Mesenchymal stem cell (in vitro differentiated cells and primary cell): Measurements from ENCODE around the gene DRAP1.

ENCODE experiments used
- DNase-seq: peaks from one replicate; pipeline ENCODE4 v3.0.0-alpha.2; 2013
- H2AFZ ChIP-seq: one replicate; pipeline ENCODE4 v1.6.1; 2013; ENCODE audit warnings: low read depth, mild to moderate bottlenecking, control low read depth, inconsistent platforms, low read length, moderate library complexity
- H2AK5ac ChIP-seq: 2 replicates; pipeline ENCODE4 v1.6.1; 2013; ENCODE audit warnings: low read length, moderate library complexity, mild to moderate bottlenecking, inconsistent platforms; ENCODE audit not compliant: severe bottlenecking
- H2BK120ac ChIP-seq: one replicate; pipeline ENCODE4 v1.6.1; 2013; ENCODE audit warnings: low read depth, mild to moderate bottlenecking, inconsistent platforms, low read length, moderate library complexity
- H2BK12ac ChIP-seq, 2 experiments: one replicate each; pipeline ENCODE4 v1.6.1; 2013; ENCODE audit warnings: inconsistent platforms in 2 of 2, low read length in 2 of 2, mild to moderate bottlenecking in 2 of 2, moderate library complexity in 2 of 2, control low read depth in 1 of 2
- H2BK15ac ChIP-seq: one replicate; pipeline ENCODE4 v1.6.1; 2013; ENCODE audit warnings: mild to moderate bottlenecking, low read depth, inconsistent platforms; ENCODE audit not compliant: poor library complexity, severe bottlenecking
- H2BK5ac ChIP-seq: 2 replicates; pipeline ENCODE4 v1.6.1; 2013; ENCODE audit warnings: low read depth, mild to moderate bottlenecking, low read length, control low read depth, inconsistent platforms; ENCODE audit not compliant: poor library complexity, severe bottlenecking
- H3K14ac ChIP-seq, 2 experiments: one replicate each; pipeline ENCODE4 v1.6.1; 2013; ENCODE audit warnings: inconsistent platforms in 2 of 2, low read length in 2 of 2, control low read depth in 1 of 2, mild to moderate bottlenecking in 1 of 2, moderate library complexity in 1 of 2
- H3K18ac ChIP-seq, 2 experiments: one replicate each; pipeline ENCODE4 v1.6.1; 2013; ENCODE audit warnings: inconsistent platforms in 2 of 2, low read length in 2 of 2, control low read depth in 1 of 2, low read depth in 1 of 2, mild to moderate bottlenecking in 1 of 2
- H3K23ac ChIP-seq, 2 experiments: one replicate each; pipeline ENCODE4 v1.6.1; 2013; ENCODE audit warnings: inconsistent platforms in 2 of 2, low read length in 2 of 2, mild to moderate bottlenecking in 2 of 2, moderate library complexity in 2 of 2, control low read depth in 1 of 2
- H3K27ac ChIP-seq: 2 replicates; pipeline ENCODE4 v1.5.1; 2013; ENCODE audit warnings: mild to moderate bottlenecking, moderate library complexity, low read length, control low read depth, inconsistent platforms; ENCODE audit not compliant: poor library complexity, severe bottlenecking
- H3K27me3 ChIP-seq, 2 experiments: 2 replicates each; pipeline versions ENCODE4 v1.6.1 to v1.7.0; 2013; ENCODE audit warnings: low read length in 2 of 2, mild to moderate bottlenecking in 2 of 2, moderate library complexity in 2 of 2, control low read depth in 1 of 2, inconsistent platforms in 1 of 2; ENCODE audit not compliant: control insufficient read depth in 1 of 2, insufficient read depth in 1 of 2
- H3K36me3 ChIP-seq, 2 experiments: 2 replicates each; pipeline versions ENCODE4 v1.6.1 to v1.7.0; 2013; ENCODE audit warnings: low read length in 2 of 2, control low read depth in 1 of 2, inconsistent platforms in 1 of 2, low read depth in 1 of 2, mild to moderate bottlenecking in 1 of 2; ENCODE audit not compliant: insufficient read depth in 2 of 2, control insufficient read depth in 1 of 2
- H3K4ac ChIP-seq, 2 experiments: one replicate each; pipeline ENCODE4 v1.6.1; 2013; ENCODE audit warnings: inconsistent platforms in 2 of 2, low read length in 2 of 2, mild to moderate bottlenecking in 2 of 2, moderate library complexity in 2 of 2, control low read depth in 1 of 2, low read depth in 1 of 2
- H3K4me1 ChIP-seq: 2 replicates; pipeline ENCODE4 v1.6.1; 2013; ENCODE audit warnings: low read depth, low read length, control low read depth; ENCODE audit not compliant: control insufficient read depth, insufficient read depth
- H3K4me2 ChIP-seq: 2 replicates; pipeline ENCODE4 v1.6.1; 2013; ENCODE audit warnings: low read length, mild to moderate bottlenecking, inconsistent platforms; ENCODE audit not compliant: poor library complexity, severe bottlenecking
- H3K4me3 ChIP-seq, 2 experiments: 2 replicates each; pipeline versions ENCODE4 v1.5.1 to v1.7.0; 2013; ENCODE audit warnings: low read length in 2 of 2, mild to moderate bottlenecking in 2 of 2, control low read depth in 1 of 2, low read depth in 1 of 2; ENCODE audit not compliant: insufficient read depth in 1 of 2
- H3K79me1 ChIP-seq: replicated peaks from 2 replicates; pipeline ENCODE4 v1.6.1; 2013; ENCODE audit warnings: mild to moderate bottlenecking, control low read depth, low read length, inconsistent platforms; ENCODE audit not compliant: poor library complexity, severe bottlenecking
- H3K9ac ChIP-seq: 2 replicates; pipeline ENCODE4 v1.7.0; 2013; ENCODE audit warnings: mild to moderate bottlenecking, low read length, moderate library complexity
- H3K9me3 ChIP-seq: 2 replicates; pipeline ENCODE4 v1.7.0; 2013; ENCODE audit warnings: mild to moderate bottlenecking, low read length; ENCODE audit not compliant: control insufficient read depth
- H4K8ac ChIP-seq: one replicate; pipeline ENCODE4 v1.6.1; 2013; ENCODE audit warnings: inconsistent platforms, mild to moderate bottlenecking, low read length, moderate library complexity
- H4K91ac ChIP-seq: one replicate; pipeline ENCODE4 v1.6.1; 2013; ENCODE audit warnings: mild to moderate bottlenecking, low read length, inconsistent platforms
- WGBS: methylation state at CpG from one replicate; pipeline ENCODE4 v1.1.7; 2013; ENCODE audit warnings: mixed read lengths; 5-methylcytosine and 5-hydroxymethylcytosine counted together

Gene DRAP1

DNA sequence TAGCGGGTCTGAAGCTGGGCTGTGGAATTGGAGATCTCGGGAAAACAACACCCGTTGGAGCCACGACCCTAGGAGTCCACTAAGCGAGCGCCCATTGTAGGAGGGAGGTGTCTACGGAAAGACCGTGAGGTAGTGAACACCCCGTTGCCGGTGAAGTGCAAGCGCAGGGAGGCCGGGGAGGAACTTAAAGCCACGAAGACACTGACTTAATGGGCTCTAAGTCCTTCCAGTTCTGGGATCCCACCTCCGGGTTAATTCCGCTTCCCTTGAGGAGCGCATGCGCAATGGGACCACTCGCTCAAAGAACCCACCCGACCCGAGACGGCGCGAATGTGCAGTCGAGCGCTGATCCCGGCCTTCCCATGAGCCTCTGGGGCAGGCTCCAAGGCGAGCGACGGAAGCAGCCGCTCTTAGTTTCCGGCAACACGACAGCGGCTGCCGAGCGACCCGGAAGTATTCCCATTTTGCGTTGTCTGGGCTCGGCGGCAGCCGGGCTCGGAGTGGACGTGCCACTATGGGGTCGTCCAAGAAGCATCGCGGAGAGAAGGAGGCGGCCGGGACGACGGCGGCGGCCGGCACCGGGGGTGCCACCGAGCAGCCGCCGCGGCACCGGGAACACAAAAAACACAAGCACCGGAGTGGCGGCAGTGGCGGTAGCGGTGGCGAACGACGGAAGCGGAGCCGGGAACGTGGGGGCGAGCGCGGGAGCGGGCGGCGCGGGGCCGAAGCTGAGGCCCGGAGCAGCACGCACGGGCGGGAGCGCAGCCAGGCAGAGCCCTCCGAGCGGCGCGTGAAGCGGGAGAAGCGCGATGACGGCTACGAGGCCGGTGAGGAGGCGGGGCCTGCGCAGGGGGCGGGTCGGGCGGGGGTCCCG, 42.3 kb downstream of the DRAP1 start, which contains the start of gene SART1:
TSS of gene SART1 (plus strand) at position 468 of the 874 bp plus-strand sequence. CDS start at position 515, 47 bp downstream.
- no peaks in the 10 kb centered on the region for H3K9me3 ChIP-seq
- H3K79me1 ChIP-seq, result peaks cover 21% of the 10 kb centered on the region
- H3K36me3 ChIP-seq, result peaks cover 29% of the 10 kb centered on the region in 2 experiments
- peak within 1 kb of the TSS; percentile 73 to 89 for H3K4ac ChIP-seq
- peak within 1 kb of the TSS; percentile 75 for H2BK5ac ChIP-seq
- peak within 1 kb of the TSS; percentile 94 to 96 for H3K18ac ChIP-seq
- peak within 1 kb of the TSS; percentile 87 for H4K8ac ChIP-seq
- peak within 1 kb of the TSS; percentile 45 for H2BK120ac ChIP-seq
- peak within 1 kb of the TSS; percentile 94 for H4K91ac ChIP-seq
- no peaks in the 10 kb centered on the region for H3K27me3 ChIP-seq
- H3K4me2 ChIP-seq, result peak within 1 kb of the TSS; percentile 86
- no peak within 1 kb of the TSS for H2AK5ac ChIP-seq
- peak within 1 kb of the TSS in 1 of 2 experiments; percentile 43 for H2BK12ac ChIP-seq
- H3K4me3 ChIP-seq, result peak within 1 kb of the TSS; percentile 92 to 99
- 1% methylated on average over 89 of the region's 97 CpGs for WGBS
- H3K23ac ChIP-seq, result peak within 1 kb of the TSS; percentile 7 to 51
- peak within 1 kb of the TSS; percentile 83 for H3K27ac ChIP-seq
- peak; percentile 98 for DNase-seq
- peak within 1 kb of the TSS; percentile 62 for H2BK15ac ChIP-seq
- peaks cover 13% of the 10 kb centered on the region for H3K4me1 ChIP-seq
- peak within 1 kb of the TSS; percentile 96 for H3K9ac ChIP-seq
- H2AFZ ChIP-seq, result peak within 1 kb of the TSS; percentile 89
- H3K14ac ChIP-seq, result peak within 1 kb of the TSS in 1 of 2 experiments; percentile 92

DNA sequence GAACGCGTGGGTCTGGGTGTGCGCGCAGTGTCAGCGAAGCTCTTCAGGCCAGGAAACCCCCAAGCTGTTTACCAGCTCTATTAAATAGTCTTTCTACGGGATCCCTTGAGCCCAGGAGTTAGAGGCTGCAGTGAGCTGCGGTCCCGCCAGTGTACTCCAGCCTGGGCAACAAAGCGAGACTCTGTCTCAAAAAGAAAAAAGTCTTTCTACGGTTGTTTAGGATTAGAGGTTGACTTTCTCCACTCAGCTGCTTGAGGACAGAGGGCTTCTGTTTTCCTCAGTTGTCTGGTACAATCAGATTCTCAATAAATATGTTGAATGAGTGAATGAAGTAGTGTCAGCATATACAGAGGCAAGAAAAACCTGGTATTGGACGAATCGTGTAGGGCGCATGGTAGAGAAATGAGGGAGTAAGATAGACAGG, 42.9 kb downstream of the DRAP1 start:
- peaks cover 26% of the 10 kb centered on the region for H3K79me1 ChIP-seq
- no peaks in the 10 kb centered on the region for H3K27me3 ChIP-seq
- H2AK5ac ChIP-seq, result no peak overlapping the region
- no peak overlapping the region for H3K18ac ChIP-seq
- no peak overlapping the region for H2BK5ac ChIP-seq
- peak overlapping the region; percentile 92 to 99 for H3K4me3 ChIP-seq
- no peak for DNase-seq
- no peak overlapping the region for H3K4ac ChIP-seq
- no peak overlapping the region for H3K27ac ChIP-seq
- no peaks in the 10 kb centered on the region for H3K9me3 ChIP-seq
- no peak overlapping the region for H2BK120ac ChIP-seq
- H3K9ac ChIP-seq, result peak overlapping the region; percentile 96
- H3K4me2 ChIP-seq, result peak overlapping the region; percentile 86
- no peak overlapping the region for H3K23ac ChIP-seq
- H2AFZ ChIP-seq, result no peak overlapping the region
- no peak overlapping the region for H2BK12ac ChIP-seq
- peaks cover 13% of the 10 kb centered on the region for H3K4me1 ChIP-seq
- WGBS, result 21% methylated on average over 8 of the region's 13 CpGs
- H2BK15ac ChIP-seq, result no peak overlapping the region
- H3K14ac ChIP-seq, result no peak overlapping the region
- H4K91ac ChIP-seq, result no peak overlapping the region
- peaks cover 35 to 36% of the 10 kb centered on the region in 2 experiments for H3K36me3 ChIP-seq
- no peak overlapping the region for H4K8ac ChIP-seq

- Histone ChIP-seq H2BK5ac (no peak overlapping the region), H3K4me1 (peaks cover 13% of the 10 kb centered on the region), H2BK12ac (no peak overlapping the region), H3K4me2 (no peak overlapping the region), H2BK15ac (no peak overlapping the region), H3K9me3 (no peaks in the 10 kb centered on the region), H3K27me3 (no peaks in the 10 kb centered on the region), H3K4me3 (no peak overlapping the region), H4K8ac (no peak overlapping the region), H3K14ac (no peak overlapping the region), H3K79me1 (peaks cover 43% of the 10 kb centered on the region), H3K36me3 (peaks cover 62 to 63% of the 10 kb centered on the region in 2 experiments), H2AK5ac (no peak overlapping the region), H2BK120ac (no peak overlapping the region), H4K91ac (no peak overlapping the region), H3K27ac (no peak overlapping the region), H2AFZ (no peak overlapping the region), H3K9ac (no peak overlapping the region), H3K23ac (no peak overlapping the region), H3K4ac (no peak overlapping the region), H3K18ac (no peak overlapping the region)
- no peak for DNase-seq
- 92% methylated on average over 10 of the region's 10 CpGs for WGBS
These were observed 45.7 kb downstream of the DRAP1 start for GRCh38 chr11:65964906-65965305.

DNA sequence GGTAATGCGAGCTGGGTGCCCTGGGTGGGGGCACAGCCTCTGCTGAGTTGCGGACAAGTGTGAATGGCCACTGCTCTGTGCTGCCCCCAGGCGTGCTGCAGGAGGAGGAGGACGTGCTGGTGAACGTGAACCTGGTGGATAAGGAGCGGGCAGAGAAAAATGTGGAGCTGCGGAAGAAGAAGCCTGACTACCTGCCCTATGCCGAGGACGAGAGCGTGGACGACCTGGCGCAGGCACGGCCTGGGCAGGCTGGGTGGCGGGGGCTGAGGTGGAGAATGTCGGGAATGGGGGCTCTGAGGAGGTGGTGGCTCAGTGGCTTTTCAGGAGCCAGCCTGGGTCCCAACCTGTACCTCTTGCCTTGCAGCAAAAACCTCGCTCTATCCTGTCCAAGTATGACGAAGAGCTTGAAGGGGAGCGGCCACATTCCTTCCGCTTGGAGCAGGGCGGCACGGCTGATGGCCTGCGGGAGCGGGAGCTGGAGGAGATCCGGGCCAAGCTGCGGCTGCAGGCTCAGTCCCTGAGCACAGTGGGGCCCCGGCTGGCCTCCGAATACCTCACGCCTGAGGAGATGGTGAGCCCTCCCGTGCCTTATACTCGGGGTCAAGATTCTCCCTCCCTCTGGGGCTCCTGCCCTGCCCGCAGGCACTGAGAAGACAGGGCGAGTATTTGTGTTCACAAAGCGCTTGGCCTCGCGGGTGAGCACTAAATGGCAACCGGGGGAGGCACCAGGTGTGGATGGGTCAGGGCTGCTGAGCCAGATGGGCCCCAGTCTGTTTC, 46.9 kb downstream of the DRAP1 start:
- peaks cover 12% of the 10 kb centered on the region for H3K4me1 ChIP-seq
- no peak overlapping the region for H2AFZ ChIP-seq
- no peaks in the 10 kb centered on the region for H3K27me3 ChIP-seq
- no peak for DNase-seq
- no peak overlapping the region for H3K4me3 ChIP-seq
- H2BK120ac ChIP-seq, result no peak overlapping the region
- 97% methylated on average over 36 of the region's 36 CpGs for WGBS
- H4K8ac ChIP-seq, result no peak overlapping the region
- H3K14ac ChIP-seq, result no peak overlapping the region
- peaks cover 50% of the 10 kb centered on the region for H3K79me1 ChIP-seq
- no peak overlapping the region for H3K18ac ChIP-seq
- H4K91ac ChIP-seq, result no peak overlapping the region
- no peak overlapping the region for H3K4ac ChIP-seq
- H2BK12ac ChIP-seq, result no peak overlapping the region
- H3K23ac ChIP-seq, result no peak overlapping the region
- no peaks in the 10 kb centered on the region for H3K9me3 ChIP-seq
- no peak overlapping the region for H3K4me2 ChIP-seq
- peaks cover 69 to 71% of the 10 kb centered on the region in 2 experiments for H3K36me3 ChIP-seq
- no peak overlapping the region for H3K27ac ChIP-seq
- no peak overlapping the region for H2BK5ac ChIP-seq
- H3K9ac ChIP-seq, result no peak overlapping the region
- H2AK5ac ChIP-seq, result no peak overlapping the region
- H2BK15ac ChIP-seq, result no peak overlapping the region
